HL-60 (cell line): ENCODE data around the gene DISP1.

Source experiments
- DNase-seq, 2 experiments: peaks; one replicate each; pipeline ENCODE4 v3.0.0-alpha.2; 2010 to 2020; ENCODE audit warnings: low read depth in 1 of 2, low spot score in 1 of 2
- H3K27ac ChIP-seq: fragments of 250-450 bp; sonication (Bioruptor Pico); replicated peaks from 2 replicates; pipeline ENCODE4 v1.5.1; 2020; ENCODE audit warnings: mild to moderate bottlenecking, moderate library complexity
- H3K27me3 ChIP-seq: fragments of 250-450 bp; sonication (Bioruptor Pico); 2 replicates; pipeline ENCODE4 v1.5.1; 2021; ENCODE audit warnings: mild to moderate bottlenecking, moderate library complexity; ENCODE audit not compliant: insufficient read depth, poor library complexity, severe bottlenecking
- H3K4me3 ChIP-seq: replicated peaks from 2 replicates; pipeline ENCODE4 v1.5.1; 2011; ENCODE audit warnings: mild to moderate bottlenecking, control low read depth, low read length; ENCODE audit not compliant: insufficient read depth
- CTCF ChIP-seq: IDR thresholded peaks from one replicate; pipeline ENCODE4 v1.5.1; 2011; ENCODE audit warnings: low read length, control low read depth, inconsistent platforms; ENCODE audit not compliant: insufficient read depth
- GABPA ChIP-seq: IDR thresholded peaks from 2 replicates; pipeline ENCODE4 v1.6.1; 2012; ENCODE audit warnings: low read depth
- POLR2AphosphoS5 ChIP-seq: IDR thresholded peaks from 2 replicates; pipeline ENCODE4 v1.6.1; 2012; ENCODE audit warnings: low read depth
- REST ChIP-seq: IDR thresholded peaks from 2 replicates; pipeline ENCODE4 v1.6.1; 2012; ENCODE audit warnings: low read depth; ENCODE audit not compliant: insufficient replicate concordance
- SPI1 ChIP-seq: IDR thresholded peaks from 2 replicates; pipeline ENCODE4 v1.6.1; 2012; ENCODE audit warnings: low read depth, mild to moderate bottlenecking, borderline replicate concordance

The DISP1 gene

GRCh38 chr1:222769181-222769580 is 45.7 kb upstream of the DISP1 start:
- DNase-seq, result peak; percentile 19 to 31
- TF ChIP-seq GABPA (no peak), POLR2AphosphoS5 (no peak), SPI1 (no peak), REST (no peak), CTCF (no peak)

GRCh38 chr1:222769971-222770620 is 44.7 kb upstream of the DISP1 start:
- no peak for DNase-seq
- no peak for TF ChIP-seq CTCF
- TF ChIP-seq POLR2AphosphoS5, result no peak
- TF ChIP-seq REST, result no peak
- TF ChIP-seq SPI1, result no peak
- no peak for TF ChIP-seq GABPA
- no peaks in the 10 kb centered on the region for H3K27me3 ChIP-seq
- H3K27ac ChIP-seq, result no peak overlapping the region
- H3K4me3 ChIP-seq, result no peak overlapping the region

More at GRCh38 chr1:222769181-222769580, 45.7 kb upstream of the DISP1 start:
- H3K4me3 ChIP-seq, result no peak overlapping the region
- no peaks in the 10 kb centered on the region for H3K27me3 ChIP-seq
- no peak overlapping the region for H3K27ac ChIP-seq

- TF ChIP-seq REST (no peak), CTCF (no peak), GABPA (no peak), SPI1 (no peak), POLR2AphosphoS5 (no peak)
- peak overlapping the region; percentile 77 for H3K27ac ChIP-seq
- H3K4me3 ChIP-seq, result no peak overlapping the region
- peak; percentile 10 to 60 for DNase-seq
- H3K27me3 ChIP-seq, result no peaks in the 10 kb centered on the region
Observed at GRCh38 chr1:222772996-222773379, 41.9 kb upstream of the DISP1 start.
